Kidney (tissue), 14 donors: ENCODE measurements around the gene SOX6. TPM values are rescaled to one million over a fixed set of nuclear protein-coding genes. Genes with fewer than 3 reads are reported as not detected.

Source experiments
- DNase-seq, 5 donors: peaks; one replicate each; pipeline ENCODE4 v3.0.0-alpha.2; 2013 to 2020
- FAIRE-seq: peaks from 2 replicates; lab custom pipeline; 2012; peaks lifted over from hg19 to GRCh38; lab: Jason Lieb, UNC
- H3K27ac ChIP-seq, 2 donors: one replicate each; pipeline ENCODE4 v1.7.0; 2013; ENCODE audit warnings: low read depth in 2 of 2, low read length in 2 of 2, inconsistent platforms in 1 of 2
- H3K27me3 ChIP-seq: one replicate; pipeline ENCODE4 v1.7.1; 2013; ENCODE audit warnings: low read length, inconsistent platforms; ENCODE audit not compliant: control insufficient read depth, insufficient read depth
- H3K36me3 ChIP-seq, 3 donors: one replicate each; pipeline versions ENCODE4 v1.7.0 to v1.7.1; 2013; ENCODE audit warnings: low read length in 3 of 3, control low read depth in 1 of 3, inconsistent platforms in 1 of 3; ENCODE audit not compliant: insufficient read depth in 3 of 3, control insufficient read depth in 2 of 3
- H3K4me1 ChIP-seq, 3 donors: one replicate each; pipeline versions ENCODE4 v1.7.0 to v1.7.1; 2013; ENCODE audit warnings: low read length in 3 of 3, inconsistent platforms in 1 of 3, low read depth in 1 of 3; ENCODE audit not compliant: control insufficient read depth in 2 of 3, insufficient read depth in 2 of 3
- H3K4me3 ChIP-seq, 3 donors: one replicate each; pipeline versions ENCODE4 v1.7.0 to v1.8.1; 2013; ENCODE audit warnings: low read length in 3 of 3, control low read depth in 1 of 3, inconsistent platforms in 1 of 3
- H3K9ac ChIP-seq, 3 donors: one replicate each; pipeline versions ENCODE4 v1.7.0 to v1.7.1; 2013; ENCODE audit warnings: low read length in 3 of 3, control low read depth in 1 of 3, inconsistent platforms in 1 of 3
- H3K9me3 ChIP-seq, 3 donors: one replicate each; pipeline versions ENCODE4 v1.7.0 to v1.7.1; 2013; ENCODE audit warnings: low read length in 3 of 3, control low read depth in 1 of 3, inconsistent platforms in 1 of 3; ENCODE audit not compliant: control insufficient read depth in 2 of 3, insufficient read depth in 1 of 3
- CTCF ChIP-seq: IDR thresholded peaks from 3 replicates; pipeline ENCODE4 v1.5.1; 2012; ENCODE audit warnings: mild to moderate bottlenecking, moderate library complexity, borderline replicate concordance; ENCODE audit not compliant: insufficient read depth; ENCODE audit errors: extremely low read depth
- intact Hi-C: fragments of 100-400 bp; cut with DNase I; formaldehyde crosslinking; loops from one replicate; pipeline ENCODE4 v1.11.1; 2022
- polyA plus RNA-seq: library from polyadenylated mRNA; stranded (reverse); fragments of 350-450 nt; fragmentation: Illumina TruSeq; extraction: RNeasy Lipid Tissue Mini Kit (QIAGEN cat#74804); gene quantifications from one replicate; pipeline ENCODE4 v1.2.3, GENCODE V29; 2014; ENCODE audit warnings: low read depth, low replicate concordance; ENCODE audit not compliant: insufficient read depth
- total RNA-seq: library from RNA; stranded (reverse); fragmentation: NEBNext Ultra II Directional; extraction: Animal tissue kit (Norgen Biotek cat#: 25700); gene quantifications from one replicate; pipeline ENCODE4 v1.2.1, GENCODE V29; 2021
- donor health status: control.
- donor health status: control.
- donor health status: control.
- donor health status: control.
- donor health status: control.
- donor health status: DM: yes; HTN: yes; CAD: no.
- donor health status: Normal renal cell carcinoma (clear cell type).

SOX6 gene
- total and polyA plus RNA-seq, 2 donors from 2014 or later = 5.0 to 47.3 TPM

DNA sequence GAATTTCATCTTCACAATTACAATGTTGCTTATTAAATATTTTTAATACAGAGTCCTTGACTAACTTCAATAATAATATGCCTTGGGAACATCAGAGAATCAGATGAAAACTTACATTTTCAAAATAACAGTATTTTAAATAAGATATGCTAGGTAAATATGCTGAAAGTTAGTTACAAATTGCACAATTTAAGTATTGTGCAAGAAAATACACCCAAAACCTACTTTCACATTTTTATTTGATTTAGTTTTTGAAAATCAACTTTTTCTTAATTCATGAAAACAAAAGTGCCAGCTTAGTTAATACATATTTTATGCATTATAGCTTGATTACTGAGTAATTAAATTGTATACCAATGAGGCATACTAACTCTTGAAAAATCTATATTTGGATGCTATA is 76.8 kb downstream of the SOX6 start:
- Histone ChIP-seq H3K9ac (no peak overlapping the region), H3K36me3 (no peaks in the 10 kb centered on the region), H3K4me1 (no peaks in the 10 kb centered on the region), H3K9me3 (no peaks in the 10 kb centered on the region), H3K27ac (no peak overlapping the region), H3K27me3 (no peaks in the 10 kb centered on the region), H3K4me3 (no peak overlapping the region)
- DNase-seq (no peak), FAIRE-seq (no peak)
- intact Hi-C loops = no loop called here
- TF ChIP-seq CTCF = no peak

- Histone ChIP-seq H3K4me3 (no peak overlapping the region), H3K9ac (no peak overlapping the region), H3K36me3 (no peaks in the 10 kb centered on the region), H3K27me3 (no peaks in the 10 kb centered on the region), H3K4me1 (no peaks in the 10 kb centered on the region), H3K9me3 (no peaks in the 10 kb centered on the region), H3K27ac (no peak overlapping the region)
- intact Hi-C loops = no loop called here
- FAIRE-seq (no peak), DNase-seq (no peak)
- TF ChIP-seq CTCF = no peak
Observed at GRCh38 chr11:16278979-16279378, 77.4 kb downstream of the SOX6 start.

DNA sequence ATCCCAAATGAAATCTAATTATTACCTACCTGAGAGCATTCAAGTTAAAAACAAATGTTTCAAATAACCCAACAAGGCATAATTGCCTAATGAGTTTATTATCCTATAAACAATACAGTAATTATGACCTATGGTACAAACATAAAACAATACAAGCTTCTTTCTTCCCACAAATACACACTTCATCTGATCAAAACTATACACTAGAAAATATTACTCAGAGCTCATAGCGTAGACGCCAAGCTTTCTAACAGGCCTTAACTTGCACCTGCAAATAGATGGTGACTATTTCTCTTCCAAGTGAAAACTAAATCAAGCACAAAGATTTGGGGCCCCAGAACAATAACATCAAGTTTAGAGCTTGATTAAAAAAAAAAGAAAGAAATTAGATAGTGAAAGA is 78.1 kb downstream of the SOX6 start:
- H3K9me3 ChIP-seq = no peaks in the 10 kb centered on the region
- H3K9ac ChIP-seq = no peak overlapping the region
- no peak for DNase-seq
- intact Hi-C loops = no loop called here
- FAIRE-seq = no peak
- no peaks in the 10 kb centered on the region for H3K4me1 ChIP-seq
- H3K4me3 ChIP-seq = no peak overlapping the region
- no peak for TF ChIP-seq CTCF
- no peaks in the 10 kb centered on the region for H3K27me3 ChIP-seq
- no peaks in the 10 kb centered on the region for H3K36me3 ChIP-seq
- no peak overlapping the region for H3K27ac ChIP-seq

GRCh38 chr11:16276251-16276650 is 80.1 kb downstream of the SOX6 start:
- H3K9me3 ChIP-seq = no peaks in the 10 kb centered on the region
- no peak overlapping the region for H3K9ac ChIP-seq
- no peak for FAIRE-seq
- no peaks in the 10 kb centered on the region for H3K27me3 ChIP-seq
- no peak for TF ChIP-seq CTCF
- intact Hi-C loops = no loop called here
- H3K36me3 ChIP-seq = no peaks in the 10 kb centered on the region
- no peaks in the 10 kb centered on the region for H3K4me1 ChIP-seq
- no peak overlapping the region for H3K4me3 ChIP-seq
- H3K27ac ChIP-seq = no peak overlapping the region
- no peak for DNase-seq
